ENCODE data around the gene PCBP1. TPM values are rescaled to one million over a fixed set of nuclear protein-coding genes. Genes with fewer than 3 reads are reported as not detected.
"Not testable (repeated sequence)": the region's sequence is repeated elsewhere in the genome, so short reads cannot be mapped to it uniquely, and the experiment has no call there.

The PCBP1 gene
- polyA plus RNA-seq, 4 donors = 234 to 314 (median 281) TPM

DNA sequence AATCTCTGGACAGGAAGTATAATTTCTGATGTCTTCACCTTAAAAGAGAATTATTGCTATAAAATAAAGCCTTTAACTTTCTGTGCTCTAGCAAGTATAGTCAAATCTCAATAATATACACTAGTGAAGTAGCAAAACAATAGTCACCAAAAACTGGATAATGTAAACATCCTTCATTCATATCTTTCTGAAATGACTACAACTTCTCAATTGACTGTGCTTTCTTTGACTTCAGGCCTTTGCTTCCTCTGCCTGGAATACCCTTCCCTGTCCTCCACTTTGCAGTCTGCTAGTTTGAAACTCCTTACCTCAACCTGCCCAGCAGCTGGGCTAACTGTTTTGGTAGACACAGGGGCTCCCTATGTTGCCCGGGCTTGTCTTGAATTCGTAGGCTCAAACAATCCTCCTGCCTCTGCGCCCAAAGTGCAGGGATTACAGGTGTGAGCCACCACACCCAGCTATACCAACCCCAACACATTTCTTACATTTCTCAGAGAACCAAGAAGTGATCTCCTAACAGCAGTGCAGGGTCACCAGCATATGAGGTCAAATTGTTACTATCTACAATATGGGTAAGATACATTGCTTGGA is 6.6 kb upstream of the PCBP1 start:
- DNase-seq (ENCODE audit: low read depth in 4 of 4, low spot score in 3 of 4) = no peak

DNA sequence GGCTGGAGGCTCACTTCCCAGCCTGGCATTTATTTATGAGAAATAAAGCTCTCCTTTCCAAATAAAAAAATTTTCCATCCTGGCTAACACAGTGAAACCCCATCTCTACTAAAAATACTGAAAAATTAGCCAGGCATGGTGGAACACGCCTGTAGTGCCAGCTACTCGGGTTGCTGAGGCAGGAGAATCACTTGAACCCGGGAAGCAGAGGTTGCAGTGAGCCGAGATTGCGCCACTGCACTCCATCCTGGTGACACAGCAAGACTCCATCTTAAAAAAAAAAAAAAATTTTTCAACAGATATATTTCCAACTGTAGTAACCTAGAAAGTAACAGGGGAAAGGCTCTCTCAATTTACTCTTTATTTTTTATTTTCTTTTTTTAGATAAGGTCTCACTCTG is 6.1 kb upstream of the PCBP1 start:
- DNase-seq (ENCODE audit: low read depth in 4 of 4, low spot score in 3 of 4) = no peak

DNA sequence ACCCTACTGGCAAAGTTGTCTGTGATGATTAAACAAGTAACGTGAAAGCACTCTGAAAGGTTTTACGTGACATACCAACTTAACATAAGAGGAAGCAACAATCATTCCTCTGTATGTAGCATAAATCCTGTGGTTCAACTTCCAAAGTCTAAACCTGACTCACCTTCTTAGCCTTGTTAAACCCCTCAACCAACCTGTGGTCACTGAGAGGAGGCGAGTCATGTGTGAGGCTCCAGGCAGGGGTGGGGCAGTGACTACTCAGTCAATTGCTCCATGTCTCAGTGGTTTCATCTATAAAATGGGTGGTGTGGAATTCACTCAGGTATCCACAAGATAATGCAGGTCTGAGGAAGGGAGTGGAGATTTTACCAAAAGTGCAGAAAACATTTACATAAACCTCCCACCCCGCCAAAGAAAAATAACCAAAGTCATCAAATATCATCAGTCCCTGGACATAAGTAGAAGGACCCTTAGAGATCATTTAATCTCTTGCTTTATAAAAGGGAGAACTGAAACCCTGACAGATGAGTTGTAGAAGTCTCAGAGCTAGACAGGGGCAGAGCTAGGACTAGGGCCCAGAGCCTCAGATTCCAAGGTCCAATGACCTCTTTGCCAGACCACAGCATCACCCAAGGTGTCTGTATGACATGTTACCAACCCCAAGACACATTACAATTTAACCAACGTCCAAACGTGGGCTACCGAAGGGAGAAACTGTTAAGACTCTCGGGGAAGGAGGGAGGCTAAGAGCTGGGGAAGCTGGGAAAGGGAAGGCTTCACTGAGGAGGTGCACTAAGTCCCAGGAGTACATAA is 3.7 kb upstream of the PCBP1 start:
- no peak for DNase-seq (ENCODE audit: low read depth in 4 of 4, low spot score in 3 of 4)

DNA sequence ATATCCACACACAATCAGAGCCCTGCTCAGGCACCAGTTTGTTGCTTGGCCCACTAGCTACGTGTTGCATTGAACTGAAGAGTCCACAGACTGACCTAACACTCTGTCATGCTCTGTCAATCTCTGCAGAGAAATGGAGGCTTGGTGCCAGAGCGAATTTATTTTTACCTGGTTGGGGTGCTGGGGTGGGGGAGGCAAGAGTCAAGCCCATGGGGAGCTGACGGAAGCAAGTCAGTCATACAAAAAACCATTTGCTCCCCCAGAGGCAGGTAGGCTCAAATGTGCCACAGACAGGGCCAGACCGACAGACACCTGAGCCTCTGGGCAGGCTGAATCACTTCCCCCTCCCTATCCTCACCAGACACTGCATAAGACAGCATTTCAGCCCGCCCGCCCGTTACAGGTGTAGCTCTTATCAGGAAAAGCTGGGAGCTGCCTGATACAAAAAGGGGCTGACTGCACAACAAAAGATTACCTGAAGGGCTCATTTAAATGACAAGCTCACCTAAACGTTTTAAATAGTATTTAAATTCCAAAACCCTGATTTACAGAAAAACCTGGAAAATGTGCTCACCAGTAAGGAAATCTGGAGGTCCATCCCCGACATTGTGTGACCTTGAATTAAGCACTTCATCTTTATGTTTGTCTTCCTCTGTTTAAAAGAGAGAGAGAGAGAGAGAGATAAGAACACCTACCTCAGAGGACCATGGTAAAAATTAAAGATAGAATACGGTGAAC is 2.1 kb upstream of the PCBP1 start:
- no peak for DNase-seq (ENCODE audit: low read depth in 4 of 4, low spot score in 3 of 4)

DNA sequence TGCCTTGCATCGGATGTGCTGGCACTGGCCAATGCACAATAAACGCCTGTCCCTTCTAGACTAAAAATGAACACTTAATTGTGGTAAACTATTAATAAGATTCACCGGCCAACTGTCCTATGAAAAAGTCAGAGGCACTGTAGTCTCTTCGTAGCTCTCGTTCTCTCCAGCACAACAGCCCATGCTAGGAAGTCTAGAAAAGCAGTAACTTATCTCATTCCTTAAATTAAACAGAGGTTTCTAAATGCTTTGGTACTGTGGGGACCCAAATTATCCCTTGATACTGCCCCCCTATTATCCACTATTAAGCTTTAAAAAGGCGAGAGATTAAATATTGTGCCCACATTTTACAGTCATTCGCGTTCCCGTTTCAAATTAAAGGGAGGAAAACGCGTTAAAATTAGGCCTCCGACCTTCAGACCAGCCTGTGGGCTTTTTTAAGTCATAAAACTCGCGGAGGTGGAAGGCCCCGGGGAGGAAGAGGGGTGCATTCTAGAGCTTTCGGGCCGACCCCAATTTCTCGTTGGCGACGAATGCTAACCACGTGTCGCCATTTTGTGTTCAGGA is 1.5 kb upstream of the PCBP1 start:
- DNase-seq (ENCODE audit: low read depth in 4 of 4, low spot score in 3 of 4) = no peak

DNA sequence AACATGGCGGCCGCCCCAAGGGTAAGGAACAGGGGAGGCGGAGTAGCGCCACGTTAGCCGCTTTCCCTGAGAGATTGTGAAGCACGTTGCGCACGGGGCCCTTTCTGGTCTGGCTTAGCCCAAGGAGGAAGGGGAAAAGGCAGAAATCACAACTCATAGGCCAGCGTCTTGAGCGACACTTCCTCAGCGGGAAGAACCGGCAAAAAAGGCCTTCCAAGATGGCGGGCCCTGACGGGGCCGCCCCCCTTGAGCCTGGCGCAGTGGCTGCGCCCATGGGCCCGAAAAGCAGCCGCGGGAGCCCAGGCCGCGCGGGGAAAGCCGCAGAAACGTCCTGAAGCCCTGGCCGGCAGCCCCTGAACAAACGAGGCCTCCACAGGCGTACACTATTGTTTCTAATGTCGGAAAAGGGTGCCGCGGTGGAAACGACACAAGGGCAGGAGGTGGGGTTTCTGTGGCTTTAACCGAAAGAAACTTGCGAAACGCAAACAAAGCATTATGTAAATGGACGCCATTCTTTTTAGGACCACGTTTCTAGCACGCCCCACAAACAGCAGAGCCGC is 919 bp upstream of the PCBP1 start:
- peak in 2 of 4 donors; percentile 71 to 83 for DNase-seq (ENCODE audit: low read depth in 4 of 4, low spot score in 3 of 4)

DNA sequence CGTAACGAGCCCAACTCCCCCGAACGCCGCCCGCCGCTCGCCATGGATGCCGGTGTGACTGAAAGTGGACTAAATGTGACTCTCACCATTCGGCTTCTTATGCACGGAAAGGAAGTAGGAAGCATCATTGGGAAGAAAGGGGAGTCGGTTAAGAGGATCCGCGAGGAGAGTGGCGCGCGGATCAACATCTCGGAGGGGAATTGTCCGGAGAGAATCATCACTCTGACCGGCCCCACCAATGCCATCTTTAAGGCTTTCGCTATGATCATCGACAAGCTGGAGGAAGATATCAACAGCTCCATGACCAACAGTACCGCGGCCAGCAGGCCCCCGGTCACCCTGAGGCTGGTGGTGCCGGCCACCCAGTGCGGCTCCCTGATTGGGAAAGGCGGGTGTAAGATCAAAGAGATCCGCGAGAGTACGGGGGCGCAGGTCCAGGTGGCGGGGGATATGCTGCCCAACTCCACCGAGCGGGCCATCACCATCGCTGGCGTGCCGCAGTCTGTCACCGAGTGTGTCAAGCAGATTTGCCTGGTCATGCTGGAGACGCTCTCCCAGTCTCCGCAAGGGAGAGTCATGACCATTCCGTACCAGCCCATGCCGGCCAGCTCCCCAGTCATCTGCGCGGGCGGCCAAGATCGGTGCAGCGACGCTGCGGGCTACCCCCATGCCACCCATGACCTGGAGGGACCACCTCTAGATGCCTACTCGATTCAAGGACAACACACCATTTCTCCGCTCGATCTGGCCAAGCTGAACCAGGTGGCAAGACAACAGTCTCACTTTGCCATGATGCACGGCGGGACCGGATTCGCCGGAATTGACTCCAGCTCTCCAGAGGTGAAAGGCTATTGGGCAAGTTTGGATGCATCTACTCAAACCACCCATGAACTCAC is 673 bp downstream of the PCBP1 start:
- DNase-seq (ENCODE audit: low read depth in 4 of 4, low spot score in 3 of 4) = no peak

DNA sequence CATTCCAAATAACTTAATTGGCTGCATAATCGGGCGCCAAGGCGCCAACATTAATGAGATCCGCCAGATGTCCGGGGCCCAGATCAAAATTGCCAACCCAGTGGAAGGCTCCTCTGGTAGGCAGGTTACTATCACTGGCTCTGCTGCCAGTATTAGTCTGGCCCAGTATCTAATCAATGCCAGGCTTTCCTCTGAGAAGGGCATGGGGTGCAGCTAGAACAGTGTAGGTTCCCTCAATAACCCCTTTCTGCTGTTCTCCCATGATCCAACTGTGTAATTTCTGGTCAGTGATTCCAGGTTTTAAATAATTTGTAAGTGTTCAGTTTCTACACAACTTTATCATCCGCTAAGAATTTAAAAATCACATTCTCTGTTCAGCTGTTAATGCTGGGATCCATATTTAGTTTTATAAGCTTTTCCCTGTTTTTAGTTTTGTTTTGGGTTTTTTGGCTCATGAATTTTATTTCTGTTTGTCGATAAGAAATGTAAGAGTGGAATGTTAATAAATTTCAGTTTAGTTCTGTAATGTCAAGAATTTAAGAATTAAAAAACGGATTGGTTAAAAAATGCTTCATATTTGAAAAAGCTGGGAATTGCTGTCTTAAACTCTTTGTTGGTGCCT is 1.4 kb downstream of the PCBP1 start:
- DNase-seq (ENCODE audit: low read depth in 4 of 4, low spot score in 3 of 4) = no peak

DNA sequence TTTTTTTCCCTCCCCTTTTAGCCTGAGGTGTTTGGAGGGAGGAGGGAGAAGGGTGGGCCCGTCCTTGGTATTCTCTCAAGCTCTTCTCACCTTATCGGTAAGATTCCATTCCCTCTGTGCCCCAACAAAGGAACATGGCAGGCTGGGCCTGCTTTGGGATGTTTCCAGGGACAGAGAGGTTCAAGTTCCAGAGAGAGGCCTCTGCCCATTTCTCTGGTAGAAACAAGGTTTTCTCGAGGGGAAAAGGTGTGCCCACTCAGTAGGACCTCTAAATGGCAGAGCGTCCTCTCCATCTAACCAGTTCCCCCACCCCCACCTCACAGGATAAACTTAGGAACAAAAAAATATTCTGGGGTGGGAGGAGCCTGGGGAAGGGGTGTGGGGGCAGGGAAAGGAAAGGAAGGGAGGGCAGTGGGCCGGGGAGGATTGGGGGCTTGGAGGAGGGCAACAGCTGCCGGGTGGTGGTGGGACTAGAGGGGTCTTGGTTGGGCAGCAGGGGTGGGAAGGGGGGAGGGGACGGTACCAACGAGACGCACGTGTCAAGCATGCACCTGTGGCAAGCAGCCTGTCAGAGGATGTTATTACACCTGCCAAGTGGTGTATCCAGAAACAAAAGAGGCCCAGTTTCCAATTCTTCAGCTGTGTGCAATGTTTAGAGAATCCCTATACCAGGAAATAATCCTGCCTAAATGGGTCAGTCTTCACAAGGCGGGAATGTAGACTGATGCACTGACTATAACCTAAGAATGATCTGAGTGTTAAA is 2.1 kb downstream of the PCBP1 start:
- DNase-seq (ENCODE audit: low read depth in 4 of 4, low spot score in 3 of 4) = no peak

DNA sequence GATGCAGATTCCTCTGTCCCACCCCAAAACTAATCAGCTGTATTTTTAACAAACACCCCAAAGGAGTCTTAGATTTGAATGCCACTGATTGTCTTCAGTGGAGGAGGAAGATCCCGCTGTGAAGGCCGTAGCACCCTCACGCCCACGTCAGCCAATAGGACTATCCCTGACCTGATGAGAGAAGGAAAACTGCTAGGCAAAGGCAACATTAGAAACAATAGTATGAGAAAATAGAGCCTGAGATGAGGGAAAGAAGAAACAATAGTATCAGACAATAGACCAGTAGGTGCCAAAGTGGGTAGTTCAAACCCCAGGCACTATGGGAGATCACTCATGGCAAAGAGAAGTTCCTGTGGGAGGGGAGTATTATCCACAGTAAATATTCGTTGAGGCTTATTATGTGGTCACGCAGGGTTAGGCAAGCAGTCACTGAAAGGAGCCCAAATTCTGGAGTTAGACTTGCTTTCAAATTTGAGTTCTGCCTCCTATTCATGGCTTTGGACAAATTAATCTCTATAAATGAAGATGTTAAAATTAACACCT is 2.8 kb downstream of the PCBP1 start:
- no peak for DNase-seq (ENCODE audit: low read depth in 4 of 4, low spot score in 3 of 4)

DNA sequence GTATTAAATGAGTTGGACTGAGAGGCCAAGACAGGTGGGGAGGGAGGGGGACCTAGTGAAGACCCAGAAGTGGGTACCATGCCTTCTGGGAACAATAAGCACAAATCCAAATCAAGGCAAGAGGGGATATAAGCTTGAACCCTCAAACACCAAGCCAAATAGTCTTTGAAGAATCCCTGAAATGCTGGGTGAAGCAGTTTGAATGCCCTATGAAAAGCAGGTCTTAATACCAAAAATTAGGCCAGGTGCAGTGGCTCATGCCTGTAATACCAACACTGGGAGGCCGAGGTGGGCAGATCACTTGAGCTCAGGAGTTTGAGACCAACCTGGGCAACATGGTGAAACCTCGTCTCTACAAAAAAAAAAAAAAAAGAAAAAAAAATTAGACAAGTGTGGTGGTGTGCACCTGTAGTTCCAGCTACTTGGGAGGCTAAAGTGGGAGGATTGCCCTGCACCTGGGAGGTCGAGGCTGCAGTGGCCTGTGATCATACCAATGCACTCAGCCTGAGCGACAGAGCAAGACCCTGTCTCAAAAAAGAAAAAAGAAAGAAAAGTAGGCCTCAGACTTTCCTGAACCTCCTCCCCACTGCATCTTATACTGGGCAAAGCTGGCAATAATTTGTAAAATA is 3.5 kb downstream of the PCBP1 start:
- no peak for DNase-seq (ENCODE audit: low read depth in 4 of 4, low spot score in 3 of 4)

DNA sequence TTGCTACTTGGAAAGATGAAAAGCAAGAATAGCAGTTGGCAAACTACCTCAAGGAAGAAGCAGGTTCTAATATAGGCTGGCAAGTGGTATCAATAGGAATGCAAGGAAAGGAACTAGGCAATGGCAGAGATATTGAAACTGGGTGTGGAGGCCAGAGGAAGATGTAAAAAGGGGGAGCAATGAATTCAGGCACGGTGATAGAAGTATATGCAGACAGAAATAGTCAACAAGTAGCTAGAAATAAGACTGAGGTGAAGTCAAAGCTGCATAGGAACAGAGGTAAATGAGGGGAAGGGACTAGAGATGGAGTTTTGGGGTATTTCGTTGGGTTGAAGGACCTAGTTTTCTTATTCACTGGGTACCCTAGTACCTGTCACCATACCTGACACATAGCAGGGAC is 4.1 kb downstream of the PCBP1 start:
- DNase-seq (ENCODE audit: low read depth in 4 of 4, low spot score in 3 of 4) = no peak

DNA sequence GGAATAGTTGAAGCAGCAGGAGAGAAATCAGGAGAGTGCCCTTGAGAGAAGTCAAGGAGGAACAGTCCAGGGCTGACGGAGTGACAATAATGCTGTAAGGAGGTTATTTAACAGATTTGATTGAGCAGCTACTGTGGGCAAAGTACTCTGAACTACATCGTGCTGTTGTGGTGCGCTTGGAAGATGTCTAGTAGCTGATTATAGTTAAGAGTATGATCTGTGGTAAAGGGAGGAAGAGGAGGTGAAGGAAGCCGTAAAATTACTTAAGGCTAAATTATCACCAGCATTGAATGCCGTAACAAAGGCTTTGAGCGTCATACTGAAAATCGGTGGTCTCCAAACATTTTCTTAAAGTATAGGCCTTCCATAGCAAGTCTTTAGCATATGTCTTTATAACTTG is 4.5 kb downstream of the PCBP1 start:
- DNase-seq (ENCODE audit: low read depth in 4 of 4, low spot score in 3 of 4) = no peak

DNA sequence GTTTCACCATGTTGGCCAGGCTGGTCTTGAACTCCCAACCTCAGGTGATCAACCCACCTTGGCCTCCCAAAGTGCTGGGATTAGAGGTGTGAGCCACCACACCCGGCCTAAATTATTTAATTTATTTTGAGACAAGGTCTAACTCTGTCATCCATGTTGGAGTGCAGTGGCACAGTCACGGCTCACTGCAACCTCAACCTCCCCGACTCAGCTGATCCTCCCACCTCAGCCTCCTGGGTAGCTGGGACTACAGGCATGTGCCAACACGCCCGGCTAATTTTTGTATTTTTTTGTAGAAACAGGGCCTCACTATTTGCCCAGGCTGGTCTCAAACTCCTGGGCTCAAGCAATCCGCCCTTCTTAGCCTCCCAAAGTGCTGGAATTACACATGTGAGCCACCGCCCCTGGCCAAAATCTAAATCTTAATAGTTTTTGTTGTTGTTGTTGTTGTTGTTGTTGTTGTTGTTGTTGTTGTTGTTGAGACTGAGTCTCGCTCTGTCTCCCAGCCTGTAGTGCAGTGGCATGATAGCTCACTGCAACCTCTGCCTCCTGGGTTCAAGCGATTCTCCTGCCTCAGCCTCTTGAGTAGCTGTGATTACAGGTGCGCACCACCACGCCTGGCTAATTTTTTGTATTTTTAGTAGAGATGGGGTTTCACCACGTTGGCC is 5.4 kb downstream of the PCBP1 start:
- not testable (repeated sequence) for DNase-seq (ENCODE audit: low read depth in 4 of 4, low spot score in 3 of 4)

DNA sequence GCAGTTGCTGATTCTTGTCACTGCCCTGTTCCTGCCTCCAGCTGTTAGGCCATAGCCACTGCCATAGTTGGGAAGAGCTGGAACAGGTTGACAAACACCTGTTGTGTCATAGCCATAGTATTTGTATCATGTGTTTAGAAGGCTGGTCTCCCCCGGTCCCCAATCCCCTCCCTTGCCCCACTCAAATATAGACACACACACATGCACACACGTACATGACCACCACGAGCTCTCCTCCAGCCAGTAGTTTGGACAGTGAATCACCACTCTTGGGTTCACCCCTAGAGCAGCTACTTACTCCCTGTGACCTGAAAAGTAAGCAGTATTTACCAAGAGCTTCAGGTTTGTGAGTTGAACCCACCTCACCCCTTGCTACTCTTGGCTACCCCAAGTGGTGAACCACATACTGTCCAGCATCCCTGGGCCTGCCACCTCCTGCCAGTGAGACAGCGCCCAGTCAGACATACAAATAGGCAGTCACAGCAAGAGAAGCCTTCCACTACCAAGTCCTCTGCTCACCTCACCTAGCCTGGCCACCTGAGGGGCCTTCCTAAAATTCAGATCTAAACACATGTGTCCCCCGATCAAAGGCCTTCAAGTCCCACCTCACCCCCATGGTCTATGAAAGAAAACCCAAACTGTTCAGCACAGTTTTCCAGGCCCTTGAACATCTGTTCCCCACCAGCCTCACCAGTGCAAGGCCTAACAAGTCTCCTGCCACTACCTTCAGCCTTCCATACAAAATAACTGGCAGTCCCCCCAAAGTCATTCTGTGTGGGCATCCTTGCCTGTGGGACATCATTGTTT is 7.1 kb downstream of the PCBP1 start:
- no peak for DNase-seq (ENCODE audit: low read depth in 4 of 4, low spot score in 3 of 4)

DNA sequence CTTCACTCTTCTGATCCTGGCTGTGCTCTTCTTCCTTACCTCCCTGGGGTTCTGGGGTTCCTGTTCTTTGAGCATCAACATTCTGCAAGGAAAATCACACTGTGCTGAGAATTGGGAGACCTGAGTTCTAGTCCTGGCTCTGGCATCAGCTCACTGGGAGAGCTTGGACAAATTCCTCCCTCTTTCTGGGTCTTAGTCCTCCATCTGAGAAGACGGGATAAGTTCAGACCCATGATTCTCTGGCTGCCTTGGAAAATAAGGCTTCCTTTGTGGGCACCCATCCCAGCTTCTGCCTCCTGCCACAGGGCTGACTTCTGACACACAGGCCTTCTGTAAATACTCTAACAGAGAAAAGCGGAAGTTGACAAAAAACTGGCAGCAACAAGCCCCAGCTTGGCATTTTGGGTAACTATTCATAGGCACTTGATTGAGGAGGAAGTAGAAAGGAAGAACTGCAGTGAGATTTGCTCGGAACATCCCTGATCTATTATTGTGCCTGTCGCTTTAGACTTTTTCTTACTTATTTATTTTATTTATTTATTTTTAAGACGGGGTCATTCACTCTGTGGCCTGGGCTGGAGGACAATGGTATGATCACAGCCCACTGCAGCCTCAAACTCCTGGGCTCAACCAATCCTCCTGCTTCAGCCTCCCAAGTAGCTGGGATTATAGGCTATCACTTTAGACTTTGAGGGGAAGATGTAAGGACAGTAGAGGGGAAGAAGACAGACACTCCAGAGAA is 7.9 kb downstream of the PCBP1 start:
- DNase-seq (ENCODE audit: low read depth in 4 of 4, low spot score in 3 of 4) = no peak
